Brain microvascular endothelial cell (primary cell): Measurements from ENCODE around the gene HINT1.

Experiments
- DNase-seq: peaks from one replicate; pipeline ENCODE4 v3.0.0-alpha.2; 2020
- H3K27ac ChIP-seq: fragments of 250-450 bp; sonication (Bioruptor Pico); 2 replicates; pipeline ENCODE4 v1.5.1; 2020; ENCODE audit warnings: mild to moderate bottlenecking, moderate library complexity
- H3K27me3 ChIP-seq: fragments of 250-450 bp; sonication (Bioruptor Pico); replicated peaks from 2 replicates; pipeline ENCODE4 v1.5.1; 2020; ENCODE audit warnings: mild to moderate bottlenecking
- H3K36me3 ChIP-seq: fragments of 250-450 bp; sonication (Bioruptor Pico); replicated peaks from 2 replicates; pipeline ENCODE4 v1.5.1; 2020; ENCODE audit warnings: mild to moderate bottlenecking
- H3K4me3 ChIP-seq: 2 replicates; pipeline ENCODE4 v1.5.1; 2011; ENCODE audit warnings: low read depth, mild to moderate bottlenecking, control low read depth, low read length, moderate library complexity
- CTCF ChIP-seq: IDR thresholded peaks from 2 replicates; pipeline ENCODE4 v1.5.1; 2011; ENCODE audit warnings: low read depth, mild to moderate bottlenecking, moderate library complexity, low read length, control low read depth, inconsistent platforms; ENCODE audit errors: missing control alignments
- in situ Hi-C: cut with HindIII; loops from 2 replicates; pipeline ENCODE4 v1.10.0; 2017; ENCODE audit warnings: low sequenced_read_pairs, low pct_ligation_motif_present

Gene HINT1

GRCh38 chr5:131114754-131115153 is 50.3 kb downstream of the HINT1 start:
- no peak for TF ChIP-seq CTCF
- Histone ChIP-seq H3K27ac (no peak overlapping the region), H3K4me3 (no peak overlapping the region), H3K27me3 (no peaks in the 10 kb centered on the region), H3K36me3 (no peaks in the 10 kb centered on the region)
- in situ Hi-C loops = no loop called here
- no peak for DNase-seq

GRCh38 chr5:131112424-131112823 is 52.6 kb downstream of the HINT1 start:
- Histone ChIP-seq H3K36me3 (no peaks in the 10 kb centered on the region), H3K27ac (no peak overlapping the region), H3K27me3 (no peaks in the 10 kb centered on the region), H3K4me3 (no peak overlapping the region)
- in situ Hi-C loops = no loop called here
- no peak for TF ChIP-seq CTCF
- DNase-seq = no peak

GRCh38 chr5:131110256-131110594 is 54.8 kb downstream of the HINT1 start:
- no peak for DNase-seq
- in situ Hi-C loops = no loop called here
- Histone ChIP-seq H3K36me3 (no peaks in the 10 kb centered on the region), H3K27ac (no peak overlapping the region), H3K27me3 (no peaks in the 10 kb centered on the region), H3K4me3 (no peak overlapping the region)
- no peak for TF ChIP-seq CTCF

- peak; percentile 45 for DNase-seq
- TF ChIP-seq CTCF = peak; percentile 64
- H3K36me3 ChIP-seq = no peaks in the 10 kb centered on the region
These were observed 55.4 kb downstream of the HINT1 start for GRCh38 chr5:131109540-131110255.

More at GRCh38 chr5:131109540-131110255, 55.4 kb downstream of the HINT1 start:
- Histone ChIP-seq H3K27me3 (no peaks in the 10 kb centered on the region), H3K4me3 (no peak overlapping the region), H3K27ac (no peak overlapping the region)
- in situ Hi-C loops = no loop called here
